ENCODE measurements around the gene AQP6.

GRCh38 chr12:49970658-49971057 is 2.1 kb upstream of the AQP6 start:
- TF ChIP-seq POLR2A (IDR thresholded peaks at IDR 0.05), result no peak
- TF ChIP-seq CTCF (IDR thresholded peaks at IDR 0.05), result no peak
